HCT116 (cell line): ENCODE results near the gene ZNF451. TPM values are rescaled to one million over a fixed set of nuclear protein-coding genes. Genes with fewer than 3 reads are reported as not detected.

Experiments used
- ATAC-seq: fragments of 200-7000 bp; cut with Tn5 transposase; 2 replicates; pipeline ENCODE4 v1.9.1; 2020; ENCODE audit warnings: mild to moderate bottlenecking, moderate library complexity
- BruUV-seq: library from RNA; stranded (reverse); fragments of 400-500 nt; replicated peaks from 2 replicates; lab custom pipeline; 2021; lab: Mats Ljungman, UMichigan
- CTCF ChIA-PET: fragments of 300-600 bp; sonication (Branson Sonifier 250); formaldehyde crosslinking; loops from one replicate; lab custom pipeline; 2021; ENCODE audit warnings: antibody characterized with exemption; lab: Charles Lee
- POLR2A ChIA-PET: fragments of 300-600, 350-600 bp; sonication (Branson Sonifier 250); formaldehyde crosslinking; loops from one replicate; lab custom pipeline; 2021; ENCODE audit warnings: antibody characterized with exemption; lab: Charles Lee
- RAD21 ChIA-PET, 2 experiments: fragments of 300-600 bp; sonication (Branson Sonifier 250); formaldehyde crosslinking; loops; one replicate each; lab custom pipeline; 2023; ENCODE audit warnings: low total read pairs in 2 of 2; ENCODE audit not compliant: uncharacterized antibody in 2 of 2, unreplicated experiment in 2 of 2, low non-redundant PET in 1 of 2; lab: Charles Lee
- DNase-seq: peaks from one replicate; pipeline ENCODE4 v3.0.0-alpha.2; 2010; ENCODE audit warnings: low read depth, low spot score
- H2AFZ ChIP-seq: fragments of 200-600 bp; shearing (Covaris generic), sonication (generic); 2 replicates; pipeline ENCODE4 v1.6.1; 2017; ENCODE audit warnings: low read depth, mixed run types, mixed read lengths, antibody characterized with exemption, low read length; ENCODE audit not compliant: poor library complexity, severe bottlenecking
- H3K27ac ChIP-seq: 2 replicates; pipeline ENCODE4 v1.5.1; 2012; ENCODE audit warnings: low read depth, low read length
- H3K27me3 ChIP-seq: fragments of 200-600 bp; sonication (generic); 2 replicates; pipeline ENCODE4 v1.6.1; 2016; ENCODE audit warnings: mixed run types, low read length, mixed read lengths; ENCODE audit not compliant: insufficient read depth
- H3K36me3 ChIP-seq, 2 experiments: fragments of 200-500 bp in 1 of 2; fragments of 200-600 bp in 1 of 2; sonication (Bioruptor generic) in 1 of 2; sonication (generic) in 1 of 2; 2 replicates each; pipeline versions ENCODE4 v1.5.1 to v1.6.1; 2014 to 2016; ENCODE audit warnings: low read length in 2 of 2, inconsistent platforms in 1 of 2, mixed read lengths in 1 of 2, mixed run types in 1 of 2; ENCODE audit not compliant: insufficient read depth in 2 of 2, control insufficient read depth in 1 of 2
- H3K4me1 ChIP-seq, 2 experiments: fragments of 200-600 bp in 1 of 2; sonication (generic) in 1 of 2; 2 replicates each; pipeline versions ENCODE4 v1.5.1 to v1.6.1; 2012 to 2017; ENCODE audit warnings: low read length in 2 of 2, inconsistent platforms in 1 of 2, mild to moderate bottlenecking in 1 of 2, mixed read lengths in 1 of 2, mixed run types in 1 of 2, moderate library complexity in 1 of 2; ENCODE audit not compliant: insufficient read depth in 2 of 2, control insufficient read depth in 1 of 2
- H3K4me2 ChIP-seq: fragments of 200-600 bp; sonication (generic); 2 replicates; pipeline ENCODE4 v1.6.1; 2017; ENCODE audit warnings: mixed run types, low read length, mixed read lengths
- H3K4me3 ChIP-seq, 2 experiments: fragments of 200-600 bp in 1 of 2; sonication (generic) in 1 of 2; replicated peaks in 1 of 2; 2 replicates each; pipeline ENCODE4 v1.5.1; 2011 to 2016; ENCODE audit warnings: low read length in 2 of 2, control low read depth in 1 of 2, low read depth in 1 of 2, mild to moderate bottlenecking in 1 of 2, mixed read lengths in 1 of 2, mixed run types in 1 of 2
- H3K79me2 ChIP-seq: fragments of 200-600 bp; sonication (generic); 2 replicates; pipeline ENCODE4 v1.6.1; 2017; ENCODE audit warnings: mild to moderate bottlenecking, mixed run types, low read length, moderate library complexity, mixed read lengths; ENCODE audit not compliant: insufficient read depth
- H3K9ac ChIP-seq: fragments of 200-600 bp; sonication (generic); 2 replicates; pipeline ENCODE4 v1.6.1; 2016; ENCODE audit warnings: low read length, mixed read lengths
- H3K9me2 ChIP-seq: fragments of 200-600 bp; sonication (generic), shearing (Covaris generic); 2 replicates; pipeline ENCODE4 v1.6.1; 2017; ENCODE audit warnings: mixed run types, mild to moderate bottlenecking, moderate library complexity; ENCODE audit not compliant: insufficient read depth
- H3K9me3 ChIP-seq, 2 experiments: fragments of 200-500 bp in 1 of 2; fragments of 200-600 bp in 1 of 2; sonication (Bioruptor generic) in 1 of 2; sonication (generic) in 1 of 2; 2 replicates each; pipeline ENCODE4 v1.6.1; 2014 to 2017; ENCODE audit warnings: low read length in 2 of 2, mixed read lengths in 2 of 2, inconsistent platforms in 1 of 2, low read depth in 1 of 2, mild to moderate bottlenecking in 1 of 2, mixed run types in 1 of 2, moderate library complexity in 1 of 2; ENCODE audit not compliant: control insufficient read depth in 1 of 2, insufficient read depth in 1 of 2
- H4K20me1 ChIP-seq: fragments of 200-600 bp; sonication (generic), shearing (Covaris generic); 2 replicates; pipeline ENCODE4 v1.6.1; 2017; ENCODE audit warnings: mixed run types, mild to moderate bottlenecking, moderate library complexity; ENCODE audit not compliant: insufficient read depth
- CTCF ChIP-seq, 3 experiments: fragments of 200-600 bp in 1 of 3; sonication (generic) in 1 of 3; IDR thresholded peaks in 2 of 3; conservative IDR thresholded peaks in 1 of 3; 2 replicates each; pipeline ENCODE4 v1.5.1; 2012 to 2017; ENCODE audit warnings: low read depth in 2 of 3, low read length in 2 of 3, antibody characterized with exemption in 1 of 3, borderline replicate concordance in 1 of 3, control low read depth in 1 of 3, mild to moderate bottlenecking in 1 of 3, mixed read lengths in 1 of 3, mixed run types in 1 of 3, moderate library complexity in 1 of 3; ENCODE audit not compliant: insufficient read depth in 1 of 3
- ELF1 ChIP-seq: IDR thresholded peaks from 2 replicates; pipeline ENCODE4 v1.6.1; 2012; ENCODE audit warnings: low read depth, borderline replicate concordance
- EZH2 ChIP-seq: fragments of 200-600 bp; sonication (generic); IDR thresholded peaks from 2 replicates; pipeline ENCODE4 v1.6.1; 2017; ENCODE audit warnings: antibody characterized with exemption, mixed run types
- JUND ChIP-seq: IDR thresholded peaks from 2 replicates; pipeline ENCODE4 v1.6.1; 2012
- MAX ChIP-seq: IDR thresholded peaks from 2 replicates; pipeline ENCODE4 v1.6.1; 2012
- POLR2A ChIP-seq: IDR thresholded peaks from 2 replicates; pipeline ENCODE4 v1.7.0; 2011; ENCODE audit warnings: borderline replicate concordance; ENCODE audit not compliant: insufficient read depth, insufficient read length; ENCODE audit errors: extremely low read depth
- POLR2AphosphoS5 ChIP-seq: IDR thresholded peaks from 2 replicates; pipeline ENCODE4 v1.6.1; 2011; ENCODE audit warnings: mild to moderate bottlenecking, low read depth, low read length, moderate library complexity
- ZBTB33 ChIP-seq: IDR thresholded peaks from 2 replicates; pipeline ENCODE4 v1.6.1; 2011; ENCODE audit warnings: mild to moderate bottlenecking, low read length, moderate library complexity; ENCODE audit not compliant: insufficient replicate concordance; ENCODE audit errors: extremely low read depth
- ZFX ChIP-seq: fragments of 450-650 bp; IDR thresholded peaks from 2 replicates; pipeline ENCODE4 v1.6.1; 2017
- ZNF274 ChIP-seq: fragments of 200-500 bp; sonication (Bioruptor generic); IDR thresholded peaks from 2 replicates; pipeline ENCODE4 v1.6.1; 2014; ENCODE audit warnings: mild to moderate bottlenecking, low read depth, low read length, inconsistent platforms
- intact Hi-C: fragments of 100-400 bp; cut with micrococcal nuclease; formaldehyde crosslinking; loops from 2 replicates; pipeline ENCODE4 v1.10.0; 2022
- total RNA-seq: library from RNA; stranded (reverse); gene quantifications from one replicate; pipeline ENCODE4 v1.2.1, GENCODE V29; 2021; ENCODE audit not compliant: unreplicated experiment

The ZNF451 gene
- total RNA-seq, 1 experiment from 2014 or later: 49.1 TPM

- Histone ChIP-seq H3K27ac (no peak overlapping the region), H3K4me1 (no peaks in the 10 kb centered on the region), H4K20me1 (no peaks in the 10 kb centered on the region), H3K36me3 (peaks cover 8 to 10% of the 10 kb centered on the region in 2 experiments; a peak in 3 of 4 replicates), H3K9ac (no peak overlapping the region), H3K4me2 (no peak overlapping the region), H3K79me2 (no peaks in the 10 kb centered on the region), H3K4me3 (no peak overlapping the region), H3K9me2 (no peaks in the 10 kb centered on the region), H3K27me3 (no peaks in the 10 kb centered on the region), H2AFZ (no peak overlapping the region), H3K9me3 (no peaks in the 10 kb centered on the region)
- intact Hi-C loops: no loop called here
- no TSS peak for BruUV-seq
- RAD21 ChIA-PET: no interaction called here
- ATAC-seq (no peak), DNase-seq (no peak)
- CTCF ChIA-PET: no interaction called here
- POLR2A ChIA-PET: no interaction called here
- TF ChIP-seq POLR2A (no peak), JUND (no peak), ZBTB33 (no peak), EZH2 (no peak), POLR2AphosphoS5 (no peak), ZNF274 (no peak), ELF1 (no peak), CTCF (IDR thresholded peaks at IDR 0.05 in 2 of 3, conservative IDR thresholded peaks at IDR 0.05 in 1 of 3; ENCODE audit: borderline replicate concordance in 1 of 3, insufficient read depth in 1 of 3, low read depth in 2 of 3, low read length in 2 of 3) (no peak), MAX (no peak), ZFX (no peak)
These were observed 45.0 kb downstream of the ZNF451 start for GRCh38 chr6:57134954-57135353.
